Endothelial cell (in vitro differentiated cells): Measurements from ENCODE around the gene EFNA5. TPM values are rescaled to one million over a fixed set of nuclear protein-coding genes. Genes with fewer than 3 reads are reported as not detected.

Source experiments
- DNase-seq: peaks from one replicate; pipeline ENCODE4 v3.0.0; 2021; ENCODE audit warnings: low spot score
- H3K27ac Mint-ChIP-seq: one replicate; pipeline ENCODE4 v1.8.0; 2021; ENCODE audit warnings: mixed read lengths, inconsistent platforms; ENCODE audit not compliant: unreplicated experiment
- H3K27me3 Mint-ChIP-seq: one replicate; pipeline ENCODE4 v1.8.0; 2021; ENCODE audit warnings: mild to moderate bottlenecking, moderate library complexity, mixed read lengths, inconsistent platforms; ENCODE audit not compliant: unreplicated experiment
- H3K36me3 Mint-ChIP-seq: one replicate; pipeline ENCODE4 v1.8.0; 2021; ENCODE audit warnings: mild to moderate bottlenecking, low read depth, mixed read lengths, inconsistent platforms; ENCODE audit not compliant: unreplicated experiment
- H3K4me1 Mint-ChIP-seq: one replicate; pipeline ENCODE4 v1.8.0; 2021; ENCODE audit warnings: mild to moderate bottlenecking, mixed read lengths, inconsistent platforms; ENCODE audit not compliant: unreplicated experiment
- H3K4me3 Mint-ChIP-seq: one replicate; pipeline ENCODE4 v1.8.0; 2021; ENCODE audit warnings: mild to moderate bottlenecking, mixed read lengths, inconsistent platforms; ENCODE audit not compliant: unreplicated experiment
- H3K9me3 Mint-ChIP-seq: one replicate; pipeline ENCODE4 v1.8.0; 2021; ENCODE audit warnings: mixed read lengths, inconsistent platforms; ENCODE audit not compliant: unreplicated experiment
- total RNA-seq: library from RNA; stranded (reverse); fragmentation: NEBNext Ultra II Directional; extraction: Animal tissue kit (Norgen Biotek cat#: 25700); gene quantifications from one replicate; pipeline ENCODE4 v1.2.1, GENCODE V29; 2021; ENCODE audit not compliant: unreplicated experiment
- TF ChIP-seq, protein P1 (sequence below): fragments of 200-600 bp; sonication (generic); IDR thresholded peaks from one replicate; pipeline ENCODE4 v1.5.0; 2021; ENCODE audit warnings: antibody characterized with exemption; ENCODE audit not compliant: unreplicated experiment

Gene EFNA5
- total RNA-seq, 1 donor from 2014 or later = 8.8 TPM

DNA sequence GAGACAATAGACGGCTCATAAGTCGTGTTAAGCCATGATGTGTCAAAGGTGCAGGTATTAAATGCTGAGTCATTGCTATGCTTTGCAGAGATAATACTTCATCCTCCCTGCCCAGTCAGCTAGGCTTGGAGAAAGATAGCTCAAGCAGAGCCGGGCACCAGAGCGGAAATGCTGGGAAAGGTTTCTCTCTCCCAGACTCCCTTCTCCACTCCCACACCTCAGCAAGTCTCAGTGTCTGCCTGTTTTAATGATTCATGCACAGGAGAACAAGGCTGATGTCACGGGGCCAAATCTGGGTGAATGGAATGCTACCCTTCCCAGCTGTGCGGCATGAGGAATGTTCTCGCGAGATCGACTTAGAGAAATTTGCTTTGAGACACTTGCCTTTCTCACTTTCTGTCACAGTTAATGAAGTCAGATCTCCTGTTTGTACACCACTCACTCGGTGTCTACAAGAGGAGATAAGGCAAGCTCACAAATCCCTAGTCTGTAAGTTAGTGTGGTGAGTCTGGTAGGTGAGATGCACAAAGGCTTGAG lies 204.4 kb downstream of the EFNA5 start:
- TF ChIP-seq, protein P1, sequence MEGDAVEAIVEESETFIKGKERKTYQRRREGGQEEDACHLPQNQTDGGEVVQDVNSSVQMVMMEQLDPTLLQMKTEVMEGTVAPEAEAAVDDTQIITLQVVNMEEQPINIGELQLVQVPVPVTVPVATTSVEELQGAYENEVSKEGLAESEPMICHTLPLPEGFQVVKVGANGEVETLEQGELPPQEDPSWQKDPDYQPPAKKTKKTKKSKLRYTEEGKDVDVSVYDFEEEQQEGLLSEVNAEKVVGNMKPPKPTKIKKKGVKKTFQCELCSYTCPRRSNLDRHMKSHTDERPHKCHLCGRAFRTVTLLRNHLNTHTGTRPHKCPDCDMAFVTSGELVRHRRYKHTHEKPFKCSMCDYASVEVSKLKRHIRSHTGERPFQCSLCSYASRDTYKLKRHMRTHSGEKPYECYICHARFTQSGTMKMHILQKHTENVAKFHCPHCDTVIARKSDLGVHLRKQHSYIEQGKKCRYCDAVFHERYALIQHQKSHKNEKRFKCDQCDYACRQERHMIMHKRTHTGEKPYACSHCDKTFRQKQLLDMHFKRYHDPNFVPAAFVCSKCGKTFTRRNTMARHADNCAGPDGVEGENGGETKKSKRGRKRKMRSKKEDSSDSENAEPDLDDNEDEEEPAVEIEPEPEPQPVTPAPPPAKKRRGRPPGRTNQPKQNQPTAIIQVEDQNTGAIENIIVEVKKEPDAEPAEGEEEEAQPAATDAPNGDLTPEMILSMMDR = no peak
- Mint-ChIP-seq H3K36me3 (no peaks in the 10 kb centered on the region), H3K27ac (no peak overlapping the region), H3K27me3 (no peaks in the 10 kb centered on the region), H3K9me3 (no peaks in the 10 kb centered on the region), H3K4me3 (no peak overlapping the region), H3K4me1 (peaks cover 37% of the 10 kb centered on the region)
- DNase-seq = no peak

DNA sequence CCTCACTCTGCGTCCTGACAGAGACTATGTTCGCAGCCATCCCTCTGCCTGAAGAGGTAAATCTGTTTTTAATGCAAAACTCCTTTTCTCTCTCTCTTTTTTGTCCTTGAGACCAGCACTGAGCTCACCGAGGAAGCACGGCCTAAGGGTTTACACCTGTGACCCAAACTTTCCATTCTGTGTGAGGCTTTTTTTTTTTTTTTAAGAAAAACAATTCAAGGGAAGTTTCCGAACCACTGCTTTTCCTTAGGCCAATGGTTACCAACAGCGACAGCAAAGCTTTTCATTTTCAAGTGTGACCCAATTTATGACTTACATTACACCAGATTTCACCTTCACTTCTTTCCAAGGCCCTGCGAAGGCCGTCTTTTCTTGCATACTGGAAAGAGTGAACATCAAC lies 205.9 kb downstream of the EFNA5 start:
- Mint-ChIP-seq H3K27ac (peak overlapping the region; percentile 30), H3K27me3 (no peaks in the 10 kb centered on the region), H3K4me1 (peaks cover 37% of the 10 kb centered on the region), H3K9me3 (no peaks in the 10 kb centered on the region), H3K4me3 (no peak overlapping the region), H3K36me3 (no peaks in the 10 kb centered on the region)
- DNase-seq = no peak
- TF ChIP-seq, protein P1 = no peak

DNA sequence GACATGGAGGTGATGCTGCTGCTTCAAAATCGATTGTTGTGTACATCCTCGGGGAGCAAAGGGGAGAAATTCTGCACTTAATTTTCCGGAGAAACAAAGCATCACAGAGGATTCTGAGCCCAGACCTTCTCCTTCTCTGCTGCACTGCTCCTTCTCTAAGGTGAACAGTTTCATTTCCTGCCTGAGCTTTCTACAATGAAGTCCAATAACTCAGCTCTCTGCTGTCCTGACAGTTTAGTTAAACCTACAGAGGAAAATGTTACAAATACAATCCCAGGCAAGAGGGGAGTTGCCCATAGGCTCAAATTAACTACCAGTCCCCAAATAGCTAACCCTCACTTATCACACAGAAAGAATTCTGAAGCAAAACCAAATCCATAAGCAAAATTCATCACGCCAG lies 206.3 kb downstream of the EFNA5 start:
- TF ChIP-seq, protein P1 = no peak
- Mint-ChIP-seq H3K9me3 (no peaks in the 10 kb centered on the region), H3K27me3 (no peaks in the 10 kb centered on the region), H3K27ac (peak overlapping the region; percentile 30), H3K4me3 (no peak overlapping the region), H3K4me1 (peaks cover 33% of the 10 kb centered on the region), H3K36me3 (no peaks in the 10 kb centered on the region)
- DNase-seq = no peak

DNA sequence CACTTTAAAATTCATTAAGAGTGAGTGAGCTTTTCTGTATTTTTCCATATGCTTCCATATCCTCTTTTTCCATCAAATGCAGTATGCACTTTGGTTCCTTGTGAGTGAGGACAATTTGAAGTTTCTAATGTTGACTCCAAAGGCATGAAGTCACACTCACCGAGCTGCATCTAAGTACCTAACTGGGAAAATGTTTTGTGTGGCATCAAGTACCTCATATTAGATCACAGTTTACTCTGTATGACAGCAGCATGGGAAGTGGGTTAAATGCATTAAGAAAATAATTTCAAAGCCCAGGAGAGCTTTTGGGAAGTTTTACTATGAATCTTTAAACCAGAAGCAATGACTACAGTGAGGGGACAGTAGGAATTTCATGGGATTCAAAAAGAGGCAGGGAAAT lies 207.0 kb downstream of the EFNA5 start:
- no peaks in the 10 kb centered on the region for H3K9me3 Mint-ChIP-seq
- TF ChIP-seq, protein P1 = no peak
- H3K27me3 Mint-ChIP-seq = no peaks in the 10 kb centered on the region
- peaks cover 26% of the 10 kb centered on the region for H3K4me1 Mint-ChIP-seq
- H3K4me3 Mint-ChIP-seq = no peak overlapping the region
- no peaks in the 10 kb centered on the region for H3K36me3 Mint-ChIP-seq
- H3K27ac Mint-ChIP-seq = no peak overlapping the region
- no peak for DNase-seq

DNA sequence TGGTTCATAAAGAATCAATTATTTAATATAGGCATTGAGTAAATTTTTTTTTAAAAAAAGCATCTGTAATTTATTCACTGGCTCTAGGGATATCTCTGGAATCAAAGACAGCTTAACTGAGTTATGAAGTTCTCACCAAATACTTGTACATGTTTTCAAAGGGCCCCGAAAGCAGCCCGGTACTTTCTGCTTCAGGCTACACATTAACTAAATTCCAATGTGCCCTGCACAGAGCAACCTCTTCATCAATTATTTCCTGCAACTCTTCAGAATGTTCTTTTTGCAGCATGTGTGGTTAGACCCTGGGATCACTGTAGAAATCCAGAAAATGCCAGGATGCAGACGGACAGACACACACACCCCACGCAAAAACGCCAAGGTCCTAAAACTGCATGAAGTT lies 209.0 kb downstream of the EFNA5 start:
- peaks cover 14% of the 10 kb centered on the region for H3K4me1 Mint-ChIP-seq
- no peaks in the 10 kb centered on the region for H3K9me3 Mint-ChIP-seq
- no peaks in the 10 kb centered on the region for H3K36me3 Mint-ChIP-seq
- H3K27me3 Mint-ChIP-seq = no peaks in the 10 kb centered on the region
- no peak overlapping the region for H3K4me3 Mint-ChIP-seq
- TF ChIP-seq, protein P1 = no peak
- DNase-seq = no peak
- no peak overlapping the region for H3K27ac Mint-ChIP-seq
